GM18499 (cell line): ENCODE data around the gene CES3.
"Not testable (repeated sequence)": the region's sequence is repeated elsewhere in the genome, so short reads cannot be mapped to it uniquely, and the experiment has no call there.

Experiments used
- ATAC-seq: cut with Tn5 transposase; IDR thresholded peaks from one replicate; pipeline ENCODE4 v1.9.1; 2021; ENCODE audit warnings: moderate number of reproducible peaks; ENCODE audit not compliant: insufficient read depth, unreplicated experiment

CES3 gene

DNA sequence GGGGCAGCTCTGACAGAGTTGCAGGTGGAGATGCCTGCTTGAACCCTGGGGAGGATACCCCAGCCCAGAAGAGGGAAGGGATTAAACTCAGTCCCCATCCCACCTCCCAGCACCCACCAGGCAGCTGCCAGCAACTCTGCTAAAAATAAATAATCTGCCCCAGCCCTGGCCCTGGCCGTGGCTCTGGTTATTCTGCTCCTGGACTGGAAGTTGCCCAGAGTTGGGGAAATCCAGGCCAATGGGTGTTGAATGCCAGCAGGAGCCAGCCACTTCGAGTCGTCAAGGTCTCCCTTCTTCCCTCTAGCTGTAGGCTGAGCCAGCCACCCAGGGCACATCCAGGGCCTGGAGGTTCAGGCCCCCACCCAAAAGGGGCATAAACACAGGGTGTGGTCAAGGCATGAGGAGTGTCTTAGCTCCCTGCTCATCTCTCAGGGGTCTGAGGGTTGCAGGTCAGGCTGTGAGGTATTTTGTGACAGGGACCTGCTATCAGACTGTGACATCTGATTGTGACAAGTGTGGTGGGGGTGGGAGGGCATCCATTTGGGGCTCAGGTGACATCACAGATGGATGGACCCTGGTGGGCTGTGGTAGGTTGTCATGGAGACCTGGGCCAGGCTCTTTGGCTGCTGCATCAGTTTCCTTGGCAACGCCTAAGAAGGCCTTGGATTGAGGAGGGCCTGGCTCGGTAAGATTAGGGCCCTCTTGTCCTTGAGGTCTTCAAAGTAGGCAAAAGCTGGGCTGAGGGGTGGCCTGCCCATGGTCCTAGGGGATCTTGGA lies 34.7 kb upstream of the CES3 start:
- ATAC-seq = no peak

DNA sequence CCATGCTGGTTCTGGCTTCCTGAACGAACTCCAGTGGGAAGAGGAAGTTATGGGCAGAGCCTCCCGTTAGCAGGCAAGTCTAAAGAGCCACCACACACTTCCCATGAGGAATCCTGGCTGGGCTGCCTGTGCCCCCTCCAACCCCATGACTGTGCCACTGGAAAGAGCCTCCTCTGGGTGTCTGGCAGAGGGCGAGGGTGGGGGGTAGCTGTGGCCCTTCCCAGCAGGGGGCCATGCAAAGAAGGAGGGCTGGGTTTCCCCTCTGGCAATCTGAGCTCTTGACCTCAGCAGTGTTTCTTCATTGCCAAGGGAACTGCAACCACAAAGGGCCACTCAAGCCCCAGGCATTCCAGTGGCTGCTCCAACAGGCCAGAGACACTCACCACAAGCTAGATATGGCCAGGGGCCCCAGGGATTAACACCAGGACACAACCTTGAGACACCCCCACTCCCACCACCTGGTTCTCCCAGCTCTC lies 34.1 kb upstream of the CES3 start:
- no peak for ATAC-seq

- no peak for ATAC-seq
Observed at GRCh38 chr16:66927918-66928649, 33.0 kb upstream of the CES3 start.

DNA sequence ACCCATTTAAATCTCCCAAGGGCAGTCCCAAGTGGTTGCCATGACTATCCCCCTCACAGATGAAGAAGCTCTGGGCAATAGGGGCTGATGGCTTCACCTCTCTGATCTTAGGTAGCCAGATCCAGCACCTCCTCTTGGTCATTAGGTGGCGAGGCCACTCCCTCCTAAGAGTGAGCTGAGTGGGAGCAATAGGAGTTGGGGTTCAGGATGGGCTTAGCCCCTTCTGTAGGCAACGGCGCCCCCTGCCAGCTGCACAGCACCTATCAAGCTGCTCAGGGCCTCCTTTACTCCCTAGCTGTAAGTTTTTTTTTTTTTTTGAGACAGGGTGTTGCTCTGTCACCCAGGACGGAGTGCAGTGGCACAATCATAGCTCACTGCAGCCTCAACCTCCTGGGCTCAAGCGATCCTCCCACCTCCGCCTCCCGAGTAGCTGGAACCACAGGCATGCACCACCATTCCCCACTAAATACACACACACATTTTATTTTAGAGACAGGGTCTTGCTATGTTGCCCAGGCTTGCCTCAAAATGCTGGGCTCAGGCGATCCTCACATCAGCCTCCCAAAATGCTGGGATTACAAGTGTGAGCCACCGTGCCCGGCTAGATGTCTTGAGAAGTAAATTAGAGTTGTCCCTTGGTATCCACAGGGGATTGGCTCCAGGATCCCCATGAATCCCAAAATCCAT lies 32.2 kb upstream of the CES3 start:
- ATAC-seq = no peak

DNA sequence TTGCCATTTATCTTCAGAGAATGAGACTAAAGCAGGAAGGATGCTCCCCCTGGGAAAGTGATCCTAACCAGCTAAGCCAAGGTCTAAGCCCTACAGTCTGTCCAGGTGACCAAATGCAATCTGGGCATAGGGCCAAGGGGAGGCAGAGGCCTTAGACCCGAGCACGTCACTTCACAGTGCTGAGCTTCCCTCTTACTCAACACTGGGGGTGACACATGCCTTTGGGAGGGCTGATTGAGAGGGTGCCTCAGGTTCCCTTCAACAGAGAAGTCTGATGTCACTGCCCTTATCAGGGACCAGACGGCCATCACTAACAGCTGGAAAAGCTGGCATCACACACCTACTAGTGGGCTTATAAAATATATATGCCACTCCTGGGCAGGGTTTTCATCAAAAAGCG lies 30.9 kb upstream of the CES3 start:
- no peak for ATAC-seq

GRCh38 chr16:66931665-66932064 lies 29.4 kb upstream of the CES3 start:
- no peak for ATAC-seq

- no peak for ATAC-seq
Observed at GRCh38 chr16:66932076-66932475, 29.0 kb upstream of the CES3 start.

DNA sequence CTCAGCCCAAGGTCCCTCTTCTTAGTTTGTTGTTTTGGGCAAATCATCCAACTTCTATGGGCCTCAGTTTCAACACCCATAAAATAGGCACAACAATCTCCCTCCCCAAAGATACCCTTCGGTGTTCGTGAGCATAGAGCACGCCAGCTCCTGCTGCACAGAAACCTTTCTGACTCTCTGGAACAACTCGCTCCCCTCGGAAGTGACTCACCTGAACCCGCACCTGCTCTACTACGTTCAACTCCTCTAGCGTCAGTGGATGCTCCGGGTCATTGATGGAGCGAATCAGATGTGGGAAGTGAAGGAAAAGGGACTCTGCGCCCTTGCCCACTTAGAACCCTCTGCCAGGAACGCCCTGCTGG lies 27.3 kb upstream of the CES3 start:
- no peak for ATAC-seq

- no peak for ATAC-seq
Observed at GRCh38 chr16:66934138-66934838, 26.8 kb upstream of the CES3 start, which contains the start of gene CIAO2B. TSS of gene CIAO2B (minus strand) at chr16:66934402. CDS start at chr16:66934364, 38 bp downstream.

DNA sequence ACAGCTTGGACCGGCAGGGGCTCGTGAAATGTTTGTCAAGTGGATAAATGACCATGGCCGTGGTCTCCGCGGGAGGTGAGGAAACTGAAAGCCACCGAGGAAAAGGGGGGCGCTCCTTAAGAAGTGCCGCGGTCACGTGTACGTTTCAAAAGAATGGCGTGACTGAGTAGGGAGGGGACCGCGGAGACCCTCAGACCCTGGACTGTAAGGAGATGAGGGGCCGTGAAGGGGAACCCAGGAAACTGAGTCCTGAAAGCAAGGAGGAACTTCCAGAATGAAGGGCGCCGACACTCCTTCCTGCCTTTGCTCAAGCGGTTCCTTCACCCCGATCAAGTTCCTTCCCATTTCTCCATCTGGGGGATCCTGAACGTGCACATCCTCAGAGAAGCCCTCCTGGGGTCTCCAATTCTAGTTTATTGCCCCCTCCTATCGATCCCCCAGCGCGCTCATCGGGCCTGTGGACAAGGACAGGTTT lies 26.2 kb upstream of the CES3 start:
- ATAC-seq = not testable (repeated sequence)

DNA sequence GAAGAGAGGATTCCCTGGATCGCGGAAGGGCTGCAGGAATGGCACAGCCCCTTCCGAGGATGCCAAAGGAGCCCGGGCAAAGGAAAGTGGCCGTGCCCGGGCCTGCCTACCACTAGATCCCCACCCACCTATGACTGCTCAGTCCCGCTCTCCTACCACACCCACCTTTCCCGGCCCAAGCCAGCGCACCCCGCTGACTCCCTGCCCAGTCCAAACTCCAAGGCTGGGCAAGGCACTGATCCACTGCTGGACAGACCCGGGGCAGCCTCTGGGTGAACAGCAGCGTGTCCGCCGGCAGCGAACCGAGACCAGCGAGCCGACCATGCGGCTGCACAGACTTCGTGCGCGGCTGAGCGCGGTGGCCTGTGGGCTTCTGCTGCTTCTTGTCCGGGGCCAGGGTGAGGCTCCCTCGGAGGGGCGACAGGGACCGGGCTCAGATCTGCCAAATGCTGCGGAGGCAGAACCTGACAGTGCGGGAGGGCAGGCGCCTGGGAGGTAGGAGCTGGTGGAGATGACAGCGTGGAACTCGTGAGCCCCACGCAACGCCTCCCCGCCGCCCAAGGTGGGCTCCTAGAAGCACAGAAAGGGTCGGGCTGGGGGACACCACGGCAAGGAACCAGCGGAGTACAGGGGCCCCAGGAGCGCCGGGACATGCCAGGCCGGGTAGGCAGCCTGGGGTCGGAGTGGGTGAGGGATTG lies 25.6 kb upstream of the CES3 start, which contains the start of gene CES2:
TSS of gene CES2 (plus strand) at position 203 of the 698 bp plus-strand sequence. CDS start at position 323, 120 bp downstream.
- ATAC-seq = no peak

- ATAC-seq = no peak
Observed at GRCh38 chr16:66936462-66936861, 24.6 kb upstream of the CES3 start.

- ATAC-seq = no peak
Observed at GRCh38 chr16:66936889-66937554, 24.0 kb upstream of the CES3 start.

- ATAC-seq = no peak
Observed at GRCh38 chr16:66937725-66938337, 23.2 kb upstream of the CES3 start.

DNA sequence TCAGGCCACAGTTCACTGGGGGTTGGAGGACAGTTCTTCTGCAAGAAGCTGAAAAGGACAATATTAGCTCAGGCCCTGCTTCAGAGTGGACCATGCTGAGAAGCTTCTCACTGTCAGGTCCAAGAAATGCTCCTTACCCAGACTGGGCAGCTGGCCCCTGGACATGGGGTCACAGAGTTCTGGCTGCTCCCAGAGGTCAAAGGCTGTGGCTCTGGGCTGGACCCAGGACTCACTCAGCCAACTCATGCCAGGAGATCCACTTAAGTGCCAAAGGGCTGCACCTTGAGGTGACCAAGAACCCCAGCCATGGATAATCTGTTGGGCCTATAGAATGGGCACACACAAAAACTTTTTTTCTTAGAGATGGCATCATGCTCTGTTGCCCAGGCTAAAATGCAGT lies 21.7 kb upstream of the CES3 start:
- ATAC-seq = no peak

DNA sequence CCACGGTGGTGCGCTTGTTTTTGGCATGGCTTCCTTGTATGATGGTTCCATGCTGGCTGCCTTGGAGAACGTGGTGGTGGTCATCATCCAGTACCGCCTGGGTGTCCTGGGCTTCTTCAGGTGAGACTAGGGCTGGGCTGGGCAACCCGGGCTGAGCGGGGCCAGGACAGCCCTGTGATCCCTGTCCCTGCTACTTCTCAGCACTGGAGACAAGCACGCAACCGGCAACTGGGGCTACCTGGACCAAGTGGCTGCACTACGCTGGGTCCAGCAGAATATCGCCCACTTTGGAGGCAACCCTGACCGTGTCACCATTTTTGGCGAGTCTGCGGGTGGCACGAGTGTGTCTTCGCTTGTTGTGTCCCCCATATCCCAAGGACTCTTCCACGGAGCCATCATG lies 20.8 kb upstream of the CES3 start:
- ATAC-seq = no peak

- no peak for ATAC-seq
Observed at GRCh38 chr16:66942981-66943380, 18.1 kb upstream of the CES3 start.

GRCh38 chr16:66943426-66944053 lies 17.5 kb upstream of the CES3 start:
- no peak for ATAC-seq
